HEK293 (cell line): ENCODE data around the gene PGBD5.
A peak's percentile ranks its signal among the peaks of the same experiment; 100 is the strongest.

Experiments used
- CTCF ChIA-PET: fragments of 350-600 bp; formaldehyde crosslinking; extraction: SDS; loops from one replicate; lab custom pipeline; 2021; ENCODE audit warnings: antibody characterized with exemption; lab: Yijun Ruan, JAX
- POLR2A ChIA-PET: fragments of 300-600 bp; formaldehyde crosslinking; extraction: SDS; loops from one replicate; lab custom pipeline; 2020; ENCODE audit warnings: antibody characterized with exemption, inconsistent platforms; lab: Yijun Ruan, JAX
- H3K27ac ChIP-seq: fragments of 200-500 bp; sonication (Bioruptor generic); 2 replicates; pipeline ENCODE4 v1.5.1; 2014; ENCODE audit warnings: low read depth, low read length, control low read depth, inconsistent platforms; ENCODE audit errors: extremely low read depth
- H3K36me3 ChIP-seq, 2 experiments: fragments of 200-500 bp in 1 of 2; sonication (Bioruptor generic) in 1 of 2; 1 replicate in 1 of 2; 2 replicates in 1 of 2; pipeline ENCODE4 v1.5.1; 2014 to 2017; ENCODE audit warnings: inconsistent platforms in 2 of 2, low read length in 2 of 2; ENCODE audit not compliant: control insufficient read depth in 2 of 2, insufficient read depth in 1 of 2
- H3K4me1 ChIP-seq: fragments of 200-500 bp; sonication (Bioruptor generic); 2 replicates; pipeline ENCODE4 v1.5.1; 2014; ENCODE audit warnings: mild to moderate bottlenecking, low read length, inconsistent platforms; ENCODE audit not compliant: control insufficient read depth, insufficient read depth
- H3K4me3 ChIP-seq: 2 replicates; pipeline ENCODE4 v1.5.1; 2011; ENCODE audit warnings: low read depth, mild to moderate bottlenecking, control low read depth, low read length, moderate library complexity
- H3K9me3 ChIP-seq: fragments of 200-500 bp; sonication (Bioruptor generic); 2 replicates; pipeline ENCODE4 v1.5.1; 2014; ENCODE audit warnings: low read depth, low read length, inconsistent platforms; ENCODE audit not compliant: control insufficient read depth, insufficient read depth
- BCL11B ChIP-seq: fragments of 450-650 bp; formaldehyde crosslinking; IDR thresholded peaks from 2 replicates; pipeline ENCODE4 v1.5.1; 2016; ENCODE audit warnings: low read depth, missing biosample characterization, missing genetic modification characterization
- GLI2 ChIP-seq: fragments of 450-650 bp; formaldehyde crosslinking; IDR thresholded peaks from 2 replicates; pipeline ENCODE4; 2017; ENCODE audit warnings: missing biosample characterization, missing genetic modification characterization, low read depth, borderline replicate concordance
- SCRT2 ChIP-seq: fragments of 450-650 bp; formaldehyde crosslinking; IDR thresholded peaks from 2 replicates; pipeline ENCODE4 v1.5.1; 2016; ENCODE audit warnings: missing biosample characterization, missing genetic modification characterization
- ZNF10 ChIP-seq: fragments of 450-650 bp; formaldehyde crosslinking; IDR thresholded peaks from 2 replicates; pipeline ENCODE4 v1.5.1; 2017; ENCODE audit warnings: missing biosample characterization, missing genetic modification characterization
- ZNF121 ChIP-seq: fragments of 450-650 bp; formaldehyde crosslinking; IDR thresholded peaks from 2 replicates; pipeline ENCODE4 v1.5.1; 2016; ENCODE audit warnings: missing biosample characterization, missing genetic modification characterization
- ZNF175 ChIP-seq: fragments of 450-650 bp; formaldehyde crosslinking; IDR thresholded peaks from 2 replicates; pipeline ENCODE4 v1.5.1; 2016; ENCODE audit warnings: missing biosample characterization, missing genetic modification characterization
- ZNF221 ChIP-seq: fragments of 450-650 bp; formaldehyde crosslinking; IDR thresholded peaks from 2 replicates; pipeline ENCODE4 v1.5.1; 2017; ENCODE audit warnings: missing biosample characterization, missing genetic modification characterization, borderline replicate concordance
- ZNF266 ChIP-seq: fragments of 450-650 bp; formaldehyde crosslinking; IDR thresholded peaks from 2 replicates; pipeline ENCODE4 v1.5.1; 2016; ENCODE audit warnings: missing biosample characterization, missing genetic modification characterization, low read depth
- ZNF324 ChIP-seq: fragments of 450-650 bp; formaldehyde crosslinking; IDR thresholded peaks from 2 replicates; pipeline ENCODE4 v1.5.1; 2016; ENCODE audit warnings: missing biosample characterization, missing genetic modification characterization
- ZNF473 ChIP-seq: fragments of 450-650 bp; formaldehyde crosslinking; IDR thresholded peaks from 2 replicates; pipeline ENCODE4 v1.5.1; 2017; ENCODE audit warnings: missing biosample characterization, missing genetic modification characterization
- ZNF571 ChIP-seq: fragments of 450-650 bp; formaldehyde crosslinking; IDR thresholded peaks from 2 replicates; pipeline ENCODE4 v1.5.0; 2017; ENCODE audit warnings: missing biosample characterization, missing genetic modification characterization
- ZNF768 ChIP-seq: fragments of 450-650 bp; formaldehyde crosslinking; IDR thresholded peaks from 2 replicates; pipeline ENCODE4 v1.5.1; 2018; ENCODE audit warnings: missing biosample characterization, mild to moderate bottlenecking, missing genetic modification characterization
- TF ChIP-seq, protein P1 (sequence below): fragments of 450-650 bp; formaldehyde crosslinking; optimal IDR thresholded peaks from 2 replicates; pipeline ENCODE3; 2016; ENCODE audit warnings: missing biosample characterization, mild to moderate bottlenecking, missing genetic modification characterization
- TF ChIP-seq, protein P2 (sequence below): fragments of 450-650 bp; formaldehyde crosslinking; IDR thresholded peaks from 2 replicates; pipeline ENCODE4 v1.5.1; 2016; ENCODE audit warnings: missing biosample characterization, missing genetic modification characterization
- TF ChIP-seq, protein P3 (sequence below): fragments of 450-650 bp; formaldehyde crosslinking; IDR thresholded peaks from 2 replicates; pipeline ENCODE4 v1.5.1; 2016; ENCODE audit warnings: missing biosample characterization, missing genetic modification characterization
- TF ChIP-seq, protein P4 (sequence below): fragments of 450-650 bp; formaldehyde crosslinking; IDR thresholded peaks from 2 replicates; pipeline ENCODE4 v1.5.1; 2016; ENCODE audit warnings: missing biosample characterization, missing genetic modification characterization

The PGBD5 gene

DNA sequence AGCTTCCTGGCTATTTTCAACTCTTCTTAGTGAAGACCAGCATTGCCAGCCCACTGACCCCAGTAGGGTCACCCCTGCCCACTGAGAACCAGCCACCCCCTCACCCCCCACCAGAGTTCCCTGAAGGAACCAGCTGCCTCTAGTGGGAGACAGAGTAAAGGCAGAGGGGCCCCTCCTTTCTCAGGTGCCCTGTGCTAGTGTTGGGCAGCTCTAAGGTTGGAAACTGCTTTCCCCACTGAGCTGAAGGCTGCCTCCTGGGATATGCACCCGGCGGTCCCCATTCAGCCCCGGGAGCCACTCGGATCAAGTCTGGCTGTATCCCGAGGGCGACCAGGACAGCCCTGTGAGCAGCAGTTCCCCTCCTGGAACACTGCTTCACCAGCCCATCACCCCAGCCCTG, 111.0 kb downstream of the PGBD5 start:
- CTCF ChIA-PET, result interaction anchor here (0.7 kb wide), 1 partner anchor 756 kb away, joined by 3 read pairs; the partner anchor contains the start of gene ABCB10
- Histone ChIP-seq H3K36me3 (no peaks in the 10 kb centered on the region), H3K4me1 (peaks cover 8% of the 10 kb centered on the region), H3K4me3 (no peak overlapping the region)
- POLR2A ChIA-PET, result no interaction called here
- TF ChIP-seq, protein P1, sequence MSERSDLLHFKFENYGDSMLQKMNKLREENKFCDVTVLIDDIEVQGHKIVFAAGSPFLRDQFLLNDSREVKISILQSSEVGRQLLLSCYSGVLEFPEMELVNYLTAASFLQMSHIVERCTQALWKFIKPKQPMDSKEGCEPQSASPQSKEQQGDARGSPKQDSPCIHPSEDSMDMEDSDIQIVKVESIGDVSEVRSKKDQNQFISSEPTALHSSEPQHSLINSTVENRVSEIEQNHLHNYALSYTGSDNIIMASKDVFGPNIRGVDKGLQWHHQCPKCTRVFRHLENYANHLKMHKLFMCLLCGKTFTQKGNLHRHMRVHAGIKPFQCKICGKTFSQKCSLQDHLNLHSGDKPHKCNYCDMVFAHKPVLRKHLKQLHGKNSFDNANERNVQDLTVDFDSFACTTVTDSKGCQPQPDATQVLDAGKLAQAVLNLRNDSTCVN (tag by site-specific recombination), result peak; percentile 0
- TF ChIP-seq ZNF768, result no peak
- TF ChIP-seq, protein P2, sequence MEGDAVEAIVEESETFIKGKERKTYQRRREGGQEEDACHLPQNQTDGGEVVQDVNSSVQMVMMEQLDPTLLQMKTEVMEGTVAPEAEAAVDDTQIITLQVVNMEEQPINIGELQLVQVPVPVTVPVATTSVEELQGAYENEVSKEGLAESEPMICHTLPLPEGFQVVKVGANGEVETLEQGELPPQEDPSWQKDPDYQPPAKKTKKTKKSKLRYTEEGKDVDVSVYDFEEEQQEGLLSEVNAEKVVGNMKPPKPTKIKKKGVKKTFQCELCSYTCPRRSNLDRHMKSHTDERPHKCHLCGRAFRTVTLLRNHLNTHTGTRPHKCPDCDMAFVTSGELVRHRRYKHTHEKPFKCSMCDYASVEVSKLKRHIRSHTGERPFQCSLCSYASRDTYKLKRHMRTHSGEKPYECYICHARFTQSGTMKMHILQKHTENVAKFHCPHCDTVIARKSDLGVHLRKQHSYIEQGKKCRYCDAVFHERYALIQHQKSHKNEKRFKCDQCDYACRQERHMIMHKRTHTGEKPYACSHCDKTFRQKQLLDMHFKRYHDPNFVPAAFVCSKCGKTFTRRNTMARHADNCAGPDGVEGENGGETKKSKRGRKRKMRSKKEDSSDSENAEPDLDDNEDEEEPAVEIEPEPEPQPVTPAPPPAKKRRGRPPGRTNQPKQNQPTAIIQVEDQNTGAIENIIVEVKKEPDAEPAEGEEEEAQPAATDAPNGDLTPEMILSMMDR (tag by site-specific recombination), result 0 out of 2 replicates have a peak, but pooled peaks have one; percentile 8
- no peak for TF ChIP-seq GLI2 (tag by site-specific recombination)
- TF ChIP-seq, protein P3, sequence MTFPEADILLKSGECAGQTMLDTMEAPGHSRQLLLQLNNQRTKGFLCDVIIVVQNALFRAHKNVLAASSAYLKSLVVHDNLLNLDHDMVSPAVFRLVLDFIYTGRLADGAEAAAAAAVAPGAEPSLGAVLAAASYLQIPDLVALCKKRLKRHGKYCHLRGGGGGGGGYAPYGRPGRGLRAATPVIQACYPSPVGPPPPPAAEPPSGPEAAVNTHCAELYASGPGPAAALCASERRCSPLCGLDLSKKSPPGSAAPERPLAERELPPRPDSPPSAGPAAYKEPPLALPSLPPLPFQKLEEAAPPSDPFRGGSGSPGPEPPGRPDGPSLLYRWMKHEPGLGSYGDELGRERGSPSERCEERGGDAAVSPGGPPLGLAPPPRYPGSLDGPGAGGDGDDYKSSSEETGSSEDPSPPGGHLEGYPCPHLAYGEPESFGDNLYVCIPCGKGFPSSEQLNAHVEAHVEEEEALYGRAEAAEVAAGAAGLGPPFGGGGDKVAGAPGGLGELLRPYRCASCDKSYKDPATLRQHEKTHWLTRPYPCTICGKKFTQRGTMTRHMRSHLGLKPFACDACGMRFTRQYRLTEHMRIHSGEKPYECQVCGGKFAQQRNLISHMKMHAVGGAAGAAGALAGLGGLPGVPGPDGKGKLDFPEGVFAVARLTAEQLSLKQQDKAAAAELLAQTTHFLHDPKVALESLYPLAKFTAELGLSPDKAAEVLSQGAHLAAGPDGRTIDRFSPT (tag by site-specific recombination), result no peak
- TF ChIP-seq, all 188 proteins: peak for 2
- no peaks in the 10 kb centered on the region for H3K9me3 ChIP-seq
- H3K27ac ChIP-seq, result no peak overlapping the region

DNA sequence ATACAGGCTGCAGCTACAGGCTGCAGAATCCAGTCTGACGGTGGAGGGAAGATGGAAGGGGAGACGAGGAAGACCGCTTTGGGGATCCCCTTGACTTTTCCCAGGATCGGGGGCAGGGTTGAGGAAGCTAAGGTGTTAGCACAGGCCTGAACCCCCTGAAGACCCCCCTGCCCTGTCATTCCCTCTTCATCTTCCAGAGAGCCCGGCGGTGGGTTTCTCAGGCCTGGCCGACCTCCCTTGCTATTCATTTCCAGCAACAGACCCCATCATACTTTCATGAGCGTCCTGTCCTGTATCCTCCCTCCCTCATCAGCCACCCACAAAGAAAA, 112.0 kb downstream of the PGBD5 start:
- POLR2A ChIA-PET, result no interaction called here
- TF ChIP-seq BCL11B (tag by site-specific recombination), result no peak
- no peak for TF ChIP-seq SCRT2 (tag by site-specific recombination)
- TF ChIP-seq ZNF324, result no peak
- no peak for TF ChIP-seq ZNF571
- no peak for TF ChIP-seq ZNF221 (tag by site-specific recombination)
- TF ChIP-seq, protein P4, sequence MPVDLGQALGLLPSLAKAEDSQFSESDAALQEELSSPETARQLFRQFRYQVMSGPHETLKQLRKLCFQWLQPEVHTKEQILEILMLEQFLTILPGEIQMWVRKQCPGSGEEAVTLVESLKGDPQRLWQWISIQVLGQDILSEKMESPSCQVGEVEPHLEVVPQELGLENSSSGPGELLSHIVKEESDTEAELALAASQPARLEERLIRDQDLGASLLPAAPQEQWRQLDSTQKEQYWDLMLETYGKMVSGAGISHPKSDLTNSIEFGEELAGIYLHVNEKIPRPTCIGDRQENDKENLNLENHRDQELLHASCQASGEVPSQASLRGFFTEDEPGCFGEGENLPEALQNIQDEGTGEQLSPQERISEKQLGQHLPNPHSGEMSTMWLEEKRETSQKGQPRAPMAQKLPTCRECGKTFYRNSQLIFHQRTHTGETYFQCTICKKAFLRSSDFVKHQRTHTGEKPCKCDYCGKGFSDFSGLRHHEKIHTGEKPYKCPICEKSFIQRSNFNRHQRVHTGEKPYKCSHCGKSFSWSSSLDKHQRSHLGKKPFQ (tag by site-specific recombination), result no peak
- no peak for TF ChIP-seq ZNF473
- TF ChIP-seq ZNF175 (tag by site-specific recombination), result no peak
- TF ChIP-seq ZNF266, result no peak
- Histone ChIP-seq H3K4me1 (peaks cover 8% of the 10 kb centered on the region), H3K36me3 (no peaks in the 10 kb centered on the region), H3K27ac (no peak overlapping the region), H3K4me3 (no peak overlapping the region), H3K9me3 (no peaks in the 10 kb centered on the region)
- CTCF ChIA-PET, result interaction anchor here (0.8 kb wide), 1 partner anchor 1056 kb away, joined by 5 read pairs; no protein-coding TSS in a partner anchor

DNA sequence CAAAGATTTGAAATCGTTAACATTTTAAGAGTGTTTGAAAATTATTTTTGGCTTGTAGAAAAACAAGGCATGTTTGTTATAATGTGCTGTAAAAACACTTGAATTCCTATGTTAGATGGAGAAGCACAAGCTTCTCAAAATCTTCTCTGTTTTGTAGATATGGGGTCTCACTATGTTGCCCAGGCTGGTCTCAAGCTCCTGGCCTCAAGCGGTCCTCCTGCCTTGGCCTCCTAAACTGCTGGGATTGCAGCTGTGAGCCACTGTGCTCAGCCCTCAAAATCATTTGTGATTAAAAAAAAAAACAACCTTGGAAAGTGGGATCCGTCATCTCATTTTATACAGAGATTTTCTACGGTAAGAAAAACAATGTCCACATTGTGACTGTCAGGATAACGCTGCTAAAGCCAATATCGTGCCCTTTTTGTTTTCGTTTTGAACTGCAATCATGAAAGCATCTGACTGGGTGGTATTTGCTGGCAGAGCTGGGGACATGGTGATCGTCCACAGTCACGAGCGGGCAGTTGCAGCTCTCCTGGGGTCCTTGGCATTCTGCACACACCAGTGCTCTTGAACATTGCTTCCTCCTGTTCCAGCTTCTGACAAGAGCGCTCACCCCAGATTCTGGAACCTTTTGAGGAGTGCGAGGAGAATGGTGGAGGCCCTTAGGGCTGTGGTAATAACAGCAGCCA, 112.5 kb downstream of the PGBD5 start:
- Histone ChIP-seq H3K4me3 (no peak overlapping the region), H3K4me1 (peaks cover 8% of the 10 kb centered on the region), H3K27ac (no peak overlapping the region), H3K36me3 (no peaks in the 10 kb centered on the region), H3K9me3 (no peaks in the 10 kb centered on the region)
- CTCF ChIA-PET, result interaction anchor here (0.8 kb wide), 1 partner anchor 1055 kb away, joined by 5 read pairs; no protein-coding TSS in a partner anchor
- TF ChIP-seq ZNF10 (tag by site-specific recombination) (no peak), ZNF121 (tag by site-specific recombination) (peak; percentile 66; the same call in 1 of the 2 replicates)
- TF ChIP-seq, protein P3 (tag by site-specific recombination), result no peak
- POLR2A ChIA-PET, result no interaction called here
